LNCaP clone FGC (cell line): ENCODE results near the gene MAPK8.
"Not testable (repeated sequence)": the region's sequence is repeated elsewhere in the genome, so short reads cannot be mapped to it uniquely, and the experiment has no call there.

Experiments used
- DNase-seq: peaks from one replicate; pipeline ENCODE4 v3.0.0-alpha.2; 2011; ENCODE audit warnings: low read depth
- H3K4me3 ChIP-seq: 2 replicates; pipeline ENCODE4 v1.5.1; 2011; ENCODE audit warnings: mild to moderate bottlenecking, low read depth, low read length, control low read depth
- TF ChIP-seq, protein P1 (sequence below): IDR thresholded peaks from 2 replicates; pipeline ENCODE4 v1.5.1; 2012; ENCODE audit warnings: mild to moderate bottlenecking; ENCODE audit not compliant: control insufficient read depth, insufficient read depth; ENCODE audit errors: extremely low read depth

Gene MAPK8

DNA sequence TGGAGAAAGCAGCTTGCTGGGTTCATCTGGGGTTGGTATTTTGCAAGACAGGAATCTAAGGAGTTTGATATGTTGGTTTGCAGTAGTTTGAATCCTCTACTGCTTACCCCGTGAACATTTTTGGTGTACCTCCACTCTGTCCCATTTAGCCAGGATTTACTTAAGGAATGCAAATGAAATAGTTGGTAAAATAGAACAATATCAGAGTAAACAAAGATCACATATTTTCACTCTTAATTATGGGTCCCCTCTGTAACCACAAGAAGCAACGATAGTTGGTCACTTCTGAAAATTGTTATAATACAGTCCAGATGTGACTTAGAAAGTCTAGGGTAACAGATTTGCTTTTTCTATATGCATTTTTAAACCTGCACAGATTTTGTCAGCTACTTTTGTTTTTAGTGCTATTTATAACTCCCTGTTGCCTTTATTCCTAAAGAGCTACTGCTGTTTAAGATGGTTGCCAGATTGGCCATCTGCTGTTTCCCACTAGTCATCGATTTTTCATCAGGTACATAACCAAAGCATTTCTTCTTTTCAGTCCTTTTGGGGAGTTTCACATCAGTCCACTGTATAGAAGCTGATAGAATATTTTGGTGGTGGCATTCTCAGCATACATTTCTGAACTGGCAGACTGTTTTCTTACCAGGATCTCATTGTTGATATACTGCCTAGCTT lies 37.6 kb downstream of the MAPK8 start:
- DNase-seq, result no peak
- TF ChIP-seq, protein P1, sequence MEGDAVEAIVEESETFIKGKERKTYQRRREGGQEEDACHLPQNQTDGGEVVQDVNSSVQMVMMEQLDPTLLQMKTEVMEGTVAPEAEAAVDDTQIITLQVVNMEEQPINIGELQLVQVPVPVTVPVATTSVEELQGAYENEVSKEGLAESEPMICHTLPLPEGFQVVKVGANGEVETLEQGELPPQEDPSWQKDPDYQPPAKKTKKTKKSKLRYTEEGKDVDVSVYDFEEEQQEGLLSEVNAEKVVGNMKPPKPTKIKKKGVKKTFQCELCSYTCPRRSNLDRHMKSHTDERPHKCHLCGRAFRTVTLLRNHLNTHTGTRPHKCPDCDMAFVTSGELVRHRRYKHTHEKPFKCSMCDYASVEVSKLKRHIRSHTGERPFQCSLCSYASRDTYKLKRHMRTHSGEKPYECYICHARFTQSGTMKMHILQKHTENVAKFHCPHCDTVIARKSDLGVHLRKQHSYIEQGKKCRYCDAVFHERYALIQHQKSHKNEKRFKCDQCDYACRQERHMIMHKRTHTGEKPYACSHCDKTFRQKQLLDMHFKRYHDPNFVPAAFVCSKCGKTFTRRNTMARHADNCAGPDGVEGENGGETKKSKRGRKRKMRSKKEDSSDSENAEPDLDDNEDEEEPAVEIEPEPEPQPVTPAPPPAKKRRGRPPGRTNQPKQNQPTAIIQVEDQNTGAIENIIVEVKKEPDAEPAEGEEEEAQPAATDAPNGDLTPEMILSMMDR, result no peak

DNA sequence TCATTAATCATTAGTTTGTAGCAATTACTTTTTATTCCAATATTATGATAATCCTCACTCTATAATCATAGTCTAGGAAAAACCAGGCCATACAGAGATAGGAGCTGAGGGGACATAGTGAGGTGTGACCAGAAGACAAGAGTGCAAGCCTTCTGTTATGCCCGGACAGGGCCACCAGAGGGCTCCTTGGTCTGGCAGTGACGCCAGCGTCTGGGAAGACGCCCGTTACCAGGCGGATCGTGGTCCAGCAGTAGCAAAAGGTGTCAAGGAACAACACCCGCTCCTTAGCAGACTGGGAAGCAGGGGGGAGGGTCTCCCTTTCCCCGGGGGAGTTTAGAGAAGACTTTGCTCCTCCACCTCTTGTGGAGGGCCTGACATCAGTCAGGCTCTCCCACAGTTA lies 39.8 kb downstream of the MAPK8 start:
- DNase-seq, H3K4me3 ChIP-seq: not testable (repeated sequence)

More for the DNA sequence above, 37.6 kb downstream of the MAPK8 start:
- H3K4me3 ChIP-seq, result no peak overlapping the region

DNA sequence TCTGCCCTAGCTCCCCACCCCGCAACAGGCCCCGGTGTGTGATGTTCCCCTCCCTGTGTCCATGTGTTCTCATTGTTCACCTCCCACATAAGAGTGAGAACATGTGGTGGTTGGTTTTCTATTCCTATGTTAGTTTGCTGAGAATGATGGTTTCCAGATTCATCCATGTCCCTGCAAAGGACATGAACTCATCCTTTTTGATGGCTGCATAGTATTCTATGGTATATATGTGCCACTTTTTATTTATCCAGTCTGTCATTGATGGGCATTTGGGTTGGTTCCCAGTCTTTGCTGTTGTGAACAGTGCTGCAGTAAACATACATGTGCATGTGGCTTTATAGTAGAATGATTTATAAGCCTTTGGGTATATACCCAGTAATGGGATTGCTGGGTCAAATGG lies 41.1 kb downstream of the MAPK8 start:
- DNase-seq, result not testable (repeated sequence)

DNA sequence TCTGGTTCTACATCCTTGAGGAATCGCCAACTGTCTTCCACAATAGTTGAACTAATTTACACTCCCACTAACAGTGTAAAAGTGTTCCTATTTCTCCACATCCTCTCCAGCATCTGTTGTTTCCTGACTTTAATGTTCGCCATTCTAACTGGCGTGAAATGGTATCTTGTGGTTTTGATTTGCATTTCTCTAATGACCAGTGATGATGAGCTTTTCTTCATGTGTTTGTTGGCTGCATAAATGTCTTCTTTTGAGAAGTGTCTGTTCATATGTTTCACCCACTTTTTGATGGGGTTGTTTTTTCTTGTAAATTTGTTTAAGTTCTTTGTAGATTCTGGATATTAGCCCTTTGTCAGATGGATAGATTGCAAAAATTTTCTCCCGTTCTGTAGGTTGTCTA lies 41.5 kb downstream of the MAPK8 start:
- DNase-seq, H3K4me3 ChIP-seq: not testable (repeated sequence)

More for the DNA sequence above, 41.1 kb downstream of the MAPK8 start:
- not testable (repeated sequence) for H3K4me3 ChIP-seq

DNA sequence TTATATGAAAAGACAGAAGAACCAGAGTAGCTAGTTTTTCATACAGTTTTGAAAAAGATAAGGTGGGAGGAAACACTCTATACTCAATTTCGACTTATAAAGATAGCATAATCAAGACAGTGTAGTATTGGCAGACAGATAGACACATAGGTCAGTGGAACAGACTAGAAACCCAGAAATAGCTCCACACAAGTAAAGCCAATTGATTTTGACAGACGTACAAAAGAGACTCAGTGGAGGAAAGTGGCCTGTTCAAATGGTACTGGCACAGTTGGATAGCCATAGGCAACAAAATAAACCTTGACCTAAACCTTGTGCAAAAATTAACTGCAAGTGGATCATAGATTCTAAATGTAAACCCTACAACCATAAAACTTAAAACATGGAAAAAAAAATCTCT lies 46.8 kb downstream of the MAPK8 start:
- TF ChIP-seq, protein P1, result no peak
- H3K4me3 ChIP-seq, result no peak overlapping the region
- no peak for DNase-seq

DNA sequence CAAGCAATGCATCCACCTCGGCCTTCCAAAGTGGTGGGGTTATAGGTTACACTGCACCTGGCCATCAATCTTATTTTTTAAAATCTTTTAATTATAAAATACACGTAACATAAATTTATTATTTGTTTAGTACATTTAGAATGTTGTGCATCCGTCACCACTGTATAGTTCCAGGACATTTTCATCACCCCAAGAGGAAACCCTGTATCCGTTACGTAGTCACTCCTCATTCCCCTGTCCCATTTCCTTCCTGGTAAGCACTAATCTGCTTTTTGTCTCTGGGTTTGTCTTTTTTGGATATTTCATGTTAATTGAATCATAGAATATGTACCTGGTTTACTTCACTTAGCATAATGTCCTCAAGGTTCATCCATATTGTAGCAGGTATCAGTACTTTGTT lies 51.2 kb downstream of the MAPK8 start:
- no peak overlapping the region for H3K4me3 ChIP-seq
- TF ChIP-seq, protein P1, result no peak
- no peak for DNase-seq

DNA sequence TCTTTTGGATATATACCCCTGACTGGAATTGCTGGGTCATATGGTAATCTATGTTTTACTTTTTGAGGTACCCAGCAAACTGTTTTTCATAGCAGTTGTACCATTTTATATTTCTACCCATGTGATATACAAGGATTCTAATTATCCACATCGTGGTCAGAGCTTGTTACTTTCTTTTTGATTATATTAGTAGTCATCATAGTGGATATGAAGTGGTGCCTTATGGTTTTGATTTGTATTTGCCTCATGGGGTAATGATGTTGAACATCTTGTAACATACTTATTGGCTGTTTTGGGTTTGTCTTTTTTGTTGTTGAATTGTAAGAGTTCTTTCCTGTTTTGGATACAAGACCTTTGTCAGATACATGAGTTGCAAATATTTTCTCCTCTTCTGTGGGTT lies 51.7 kb downstream of the MAPK8 start:
- DNase-seq, result no peak
- H3K4me3 ChIP-seq, result no peak overlapping the region
- TF ChIP-seq, protein P1, result no peak

DNA sequence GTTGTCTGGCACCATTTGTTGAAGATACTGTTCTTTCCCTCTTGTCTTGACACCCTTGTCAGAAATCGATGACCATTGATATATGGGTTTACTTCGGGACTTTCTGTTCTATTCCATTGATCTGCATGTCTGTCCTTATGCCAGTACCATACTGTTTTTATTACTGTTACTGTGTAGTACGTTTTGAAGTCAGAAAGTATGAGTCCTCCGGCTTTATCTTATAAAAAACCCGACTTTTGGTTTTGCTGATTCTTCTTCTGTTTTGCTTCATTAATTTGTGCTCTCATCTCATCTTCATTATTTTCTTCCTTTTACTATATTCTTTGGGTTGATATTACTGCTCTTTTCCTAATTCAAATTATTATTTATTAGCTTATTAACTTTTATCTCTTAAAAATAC lies 52.4 kb downstream of the MAPK8 start:
- DNase-seq, result no peak
- H3K4me3 ChIP-seq, result no peak overlapping the region
- TF ChIP-seq, protein P1, result no peak
